Activated CD4-positive, alpha-beta T cell treated with anti-CD3 and anti-CD28 coated beads, Interleukin-2, amount 10 ng/mL, durations not matched to agents 24 days and 14 days (primary cell): Measurements from ENCODE around the gene UST. TPM values are rescaled to one million over a fixed set of nuclear protein-coding genes. Genes with fewer than 3 reads are reported as not detected.
"Not testable (repeated sequence)": the region's sequence is repeated elsewhere in the genome, so short reads cannot be mapped to it uniquely, and the experiment has no call there.

Source experiments
- DNase-seq: peaks from one replicate; pipeline ENCODE4 v3.0.0; 2022
- H3K27ac Mint-ChIP-seq: one replicate; pipeline ENCODE4 v1.8.0; 2022; ENCODE audit warnings: mild to moderate bottlenecking, mixed read lengths
- H3K27me3 Mint-ChIP-seq: one replicate; pipeline ENCODE4 v1.8.0; 2022; ENCODE audit warnings: mixed read lengths
- H3K36me3 Mint-ChIP-seq: one replicate; pipeline ENCODE4 v1.8.0; 2022; ENCODE audit warnings: low read depth, mild to moderate bottlenecking, mixed read lengths
- H3K4me1 Mint-ChIP-seq: one replicate; pipeline ENCODE4 v1.8.0; 2021; ENCODE audit warnings: mixed read lengths
- H3K4me3 Mint-ChIP-seq: one replicate; pipeline ENCODE4 v1.8.0; 2022; ENCODE audit warnings: mild to moderate bottlenecking, moderate library complexity, mixed read lengths
- H3K9me3 Mint-ChIP-seq: one replicate; pipeline ENCODE4 v1.8.0; 2021; ENCODE audit warnings: mixed read lengths
- intact Hi-C: fragments of 100-400 bp; cut with micrococcal nuclease; formaldehyde crosslinking; loops from one replicate; pipeline ENCODE4 v1.15.1; 2023
- total RNA-seq: library from RNA; stranded (reverse); gene quantifications from 2 replicates; pipeline ENCODE4 v1.2.3, GENCODE V29; 2022

UST gene
- total RNA-seq, 1 donor from 2014 or later, result 0.70 TPM

- Mint-ChIP-seq H3K27me3 (no peaks in the 10 kb centered on the region), H3K36me3 (peaks cover 10% of the 10 kb centered on the region), H3K27ac (peak overlapping the region; percentile 31), H3K9me3 (no peaks in the 10 kb centered on the region), H3K4me3 (no peak overlapping the region), H3K4me1 (peaks cover 71% of the 10 kb centered on the region)
- intact Hi-C loops, result no loop called here
- no peak for DNase-seq
These were observed 341.5 kb downstream of the UST start for GRCh38 chr6:149088361-149088760.

DNA sequence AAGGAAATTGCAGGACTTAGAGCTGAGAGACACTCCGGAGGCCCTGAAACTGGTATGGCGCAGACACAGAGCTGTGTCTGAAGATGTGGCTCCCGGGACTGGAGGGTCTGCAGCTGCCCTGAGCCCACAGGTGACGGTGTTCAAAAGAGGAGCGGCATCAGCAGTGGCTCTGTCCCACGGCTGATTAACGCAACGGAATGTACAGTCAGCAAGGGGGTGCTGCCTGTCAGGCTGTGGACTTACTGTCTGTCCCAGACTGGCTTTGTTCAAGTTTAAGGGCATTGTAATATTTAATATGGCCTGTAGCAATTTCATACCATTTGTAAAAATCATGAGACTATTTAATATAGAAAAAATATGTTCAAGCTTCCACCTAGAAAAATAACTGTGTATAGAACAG lies 342.7 kb downstream of the UST start:
- no peak overlapping the region for H3K4me3 Mint-ChIP-seq

GRCh38 chr6:149090937-149091336 lies 344.1 kb downstream of the UST start:
- no peaks in the 10 kb centered on the region for H3K27me3 Mint-ChIP-seq
- no peaks in the 10 kb centered on the region for H3K9me3 Mint-ChIP-seq
- peak overlapping the region; percentile 27 for H3K27ac Mint-ChIP-seq
- DNase-seq, result no peak
- intact Hi-C loops, result no loop called here
- peaks cover 71% of the 10 kb centered on the region for H3K4me1 Mint-ChIP-seq
- H3K36me3 Mint-ChIP-seq, result peaks cover 10% of the 10 kb centered on the region
- no peak overlapping the region for H3K4me3 Mint-ChIP-seq

More for the DNA sequence above, 342.7 kb downstream of the UST start:
- DNase-seq, result peak; percentile 57
- intact Hi-C loops, result no loop called here
- Mint-ChIP-seq H3K4me1 (peaks cover 71% of the 10 kb centered on the region), H3K27me3 (no peaks in the 10 kb centered on the region), H3K36me3 (peaks cover 10% of the 10 kb centered on the region), H3K27ac (peak overlapping the region; percentile 35), H3K9me3 (no peaks in the 10 kb centered on the region)

DNA sequence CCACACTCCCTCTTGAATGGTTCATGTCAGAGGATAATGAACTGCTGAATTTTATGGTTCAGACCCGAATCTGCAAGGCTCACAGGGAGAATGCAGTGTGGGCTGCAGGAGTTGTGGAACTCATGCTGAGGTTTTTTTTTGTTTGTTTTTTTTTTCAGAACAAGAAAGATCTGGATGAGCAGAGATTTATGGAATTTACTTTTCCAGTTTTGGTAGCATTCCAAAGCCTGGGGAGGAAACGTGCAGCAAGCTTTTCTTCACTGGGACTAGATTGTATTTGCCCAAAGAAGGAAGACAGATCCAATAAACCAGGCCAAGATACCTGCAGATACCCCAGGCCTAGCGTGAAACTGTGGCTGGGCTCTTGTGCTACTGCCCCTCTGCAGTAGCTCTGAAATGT lies 346.8 kb downstream of the UST start:
- no peak for DNase-seq
- Mint-ChIP-seq H3K4me3 (peak overlapping the region; percentile 71), H3K4me1 (peaks cover 73% of the 10 kb centered on the region), H3K27me3 (no peaks in the 10 kb centered on the region), H3K9me3 (peaks cover 7% of the 10 kb centered on the region), H3K36me3 (peaks cover 23% of the 10 kb centered on the region), H3K27ac (peak overlapping the region; percentile 95)
- intact Hi-C loops, result loop anchor here (1.0 to 2.0 kb wide), 5 partner anchors 8 to 119 kb away; no protein-coding TSS in a partner anchor

GRCh38 chr6:149094156-149094555 lies 347.3 kb downstream of the UST start:
- peaks cover 74% of the 10 kb centered on the region for H3K4me1 Mint-ChIP-seq
- H3K36me3 Mint-ChIP-seq, result peaks cover 27% of the 10 kb centered on the region
- peak overlapping the region; percentile 71 for H3K4me3 Mint-ChIP-seq
- DNase-seq, result peak; percentile 76
- peak overlapping the region; percentile 95 for H3K27ac Mint-ChIP-seq
- H3K27me3 Mint-ChIP-seq, result no peaks in the 10 kb centered on the region
- H3K9me3 Mint-ChIP-seq, result peaks cover 11% of the 10 kb centered on the region
- intact Hi-C loops, result loop anchor here (1.0 to 2.0 kb wide), 5 partner anchors 9 to 119 kb away; no protein-coding TSS in a partner anchor

DNA sequence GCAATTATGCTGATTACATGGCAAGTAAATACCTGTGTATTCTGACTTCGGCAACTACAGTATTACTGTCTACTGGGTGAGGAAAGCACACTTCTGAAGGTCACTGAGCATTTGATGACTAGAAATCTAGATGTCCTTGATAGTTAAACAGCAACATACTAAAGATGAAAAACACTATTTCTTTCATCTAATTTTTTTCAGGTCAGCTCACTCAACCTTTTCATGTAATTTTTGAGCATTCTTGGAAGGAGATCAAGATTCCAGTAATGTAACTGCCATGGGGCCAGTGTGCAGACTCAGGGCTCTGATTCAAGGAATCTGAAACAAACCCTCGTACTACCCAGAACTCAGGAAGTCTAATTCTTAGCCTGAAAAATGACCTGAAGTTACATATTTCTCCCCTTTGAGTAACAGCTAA lies 348.1 kb downstream of the UST start:
- Mint-ChIP-seq H3K27me3 (no peaks in the 10 kb centered on the region), H3K27ac (peak overlapping the region; percentile 95), H3K36me3 (peaks cover 31% of the 10 kb centered on the region), H3K4me3 (peak overlapping the region; percentile 71), H3K9me3 (peaks cover 11% of the 10 kb centered on the region), H3K4me1 (peaks cover 68% of the 10 kb centered on the region)
- peak; percentile 78 for DNase-seq
- intact Hi-C loops, result loop anchor here (1.0 to 2.0 kb wide), 8 partner anchors 10 to 222 kb away; partner anchors contain the start of gene TAB2

DNA sequence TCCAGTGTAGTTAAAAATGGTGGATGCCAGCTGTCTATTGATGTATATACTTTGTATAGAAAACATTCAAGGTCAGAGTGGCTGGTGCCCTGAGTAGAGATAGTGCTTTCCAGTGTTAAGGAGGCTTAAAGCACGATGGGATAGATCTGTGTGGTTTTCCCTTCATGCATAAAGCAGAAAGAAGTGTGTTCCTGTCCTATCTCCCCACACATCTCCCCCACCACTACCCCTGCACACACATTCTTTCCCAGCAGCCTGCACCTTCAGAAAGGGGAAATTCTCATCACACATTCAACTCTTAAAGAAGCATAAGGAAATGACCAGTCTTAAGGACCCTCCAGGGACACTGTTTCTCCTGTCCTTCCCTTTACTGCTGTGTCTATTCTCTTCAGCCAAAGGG lies 349.0 kb downstream of the UST start:
- DNase-seq, result peak; percentile 78
- H3K4me1 Mint-ChIP-seq, result peaks cover 61% of the 10 kb centered on the region

DNA sequence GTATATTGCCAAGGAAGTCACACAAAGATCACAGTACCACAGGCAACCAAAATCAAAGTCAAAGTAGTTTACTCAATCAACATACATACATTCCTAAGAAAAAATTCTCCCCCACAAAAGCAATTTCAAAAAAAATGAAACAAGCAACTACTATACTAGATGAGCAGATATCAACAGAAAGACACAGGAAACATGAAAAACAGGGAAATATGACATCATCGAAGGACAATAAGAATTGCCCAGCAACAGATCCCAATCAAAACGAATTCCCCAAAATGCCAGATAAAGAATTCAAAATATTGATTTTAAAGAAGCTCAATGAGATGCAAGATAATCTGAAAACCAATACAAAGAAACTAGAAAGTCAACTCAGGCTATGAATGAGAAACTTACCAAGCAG lies 351.0 kb downstream of the UST start:
- Mint-ChIP-seq H3K4me1 (peaks cover 57% of the 10 kb centered on the region), H3K4me3 (no peak overlapping the region), H3K9me3 (peaks cover 19% of the 10 kb centered on the region), H3K27me3 (no peaks in the 10 kb centered on the region), H3K36me3 (peaks cover 53% of the 10 kb centered on the region), H3K27ac (peak overlapping the region; percentile 95)
- no peak for DNase-seq
- intact Hi-C loops, result no loop called here

More for the DNA sequence above, 349.0 kb downstream of the UST start:
- peak overlapping the region; percentile 50 for H3K4me3 Mint-ChIP-seq
- peak overlapping the region; percentile 95 for H3K27ac Mint-ChIP-seq
- intact Hi-C loops, result loop anchor here (1.0 to 2.0 kb wide), 7 partner anchors 17 to 221 kb away; partner anchors contain the start of gene TAB2
- H3K36me3 Mint-ChIP-seq, result peaks cover 36% of the 10 kb centered on the region
- no peaks in the 10 kb centered on the region for H3K27me3 Mint-ChIP-seq
- H3K9me3 Mint-ChIP-seq, result peaks cover 11% of the 10 kb centered on the region

GRCh38 chr6:149098700-149099276 lies 352.0 kb downstream of the UST start:
- DNase-seq, result peak; percentile 54
- peaks cover 60% of the 10 kb centered on the region for H3K36me3 Mint-ChIP-seq
- H3K9me3 Mint-ChIP-seq, result peaks cover 24% of the 10 kb centered on the region
- H3K27me3 Mint-ChIP-seq, result no peaks in the 10 kb centered on the region
- intact Hi-C loops, result no loop called here
- H3K4me3 Mint-ChIP-seq, result no peak overlapping the region
- H3K4me1 Mint-ChIP-seq, result peaks cover 48% of the 10 kb centered on the region
- H3K27ac Mint-ChIP-seq, result peak overlapping the region; percentile 9

- intact Hi-C loops, result no loop called here
- Mint-ChIP-seq H3K4me1 (peaks cover 19% of the 10 kb centered on the region), H3K36me3 (peaks cover 65% of the 10 kb centered on the region), H3K4me3 (no peak overlapping the region), H3K9me3 (peaks cover 33% of the 10 kb centered on the region), H3K27ac (no peak overlapping the region), H3K27me3 (no peaks in the 10 kb centered on the region)
- DNase-seq, result peak; percentile 51
These were observed 355.5 kb downstream of the UST start for GRCh38 chr6:149102324-149102723.

DNA sequence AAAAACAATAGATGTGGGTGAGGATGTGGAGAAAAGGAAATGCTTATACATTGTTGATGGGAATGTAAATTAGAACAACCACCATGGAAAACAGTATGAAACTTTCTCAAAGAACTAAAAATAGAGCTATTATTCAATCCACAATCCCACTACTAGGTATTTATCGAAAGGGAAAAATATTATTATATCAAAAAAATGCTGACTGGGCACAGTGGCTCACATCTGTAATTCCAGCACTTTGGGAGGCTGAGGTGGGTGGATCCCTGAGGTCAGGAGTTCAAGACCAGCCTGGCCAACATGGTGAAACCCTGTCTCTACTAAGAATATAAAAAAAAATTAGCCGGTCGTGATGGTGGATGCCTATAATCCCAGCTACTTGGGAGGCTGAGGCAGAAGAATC lies 357.1 kb downstream of the UST start:
- Mint-ChIP-seq H3K9me3 (peaks cover 24% of the 10 kb centered on the region), H3K36me3 (peaks cover 53% of the 10 kb centered on the region), H3K4me1 (peaks cover 14% of the 10 kb centered on the region)
- H3K27ac Mint-ChIP-seq, intact Hi-C loops, H3K4me3 Mint-ChIP-seq, DNase-seq, H3K27me3 Mint-ChIP-seq: not testable (repeated sequence)

GRCh38 chr6:149107520-149107919 lies 360.7 kb downstream of the UST start:
- Mint-ChIP-seq H3K27me3 (no peaks in the 10 kb centered on the region), H3K36me3 (peaks cover 30% of the 10 kb centered on the region), H3K4me3 (no peak overlapping the region), H3K4me1 (peaks cover 29% of the 10 kb centered on the region), H3K9me3 (peaks cover 18% of the 10 kb centered on the region), H3K27ac (no peak overlapping the region)
- intact Hi-C loops, result no loop called here
- DNase-seq, result no peak

DNA sequence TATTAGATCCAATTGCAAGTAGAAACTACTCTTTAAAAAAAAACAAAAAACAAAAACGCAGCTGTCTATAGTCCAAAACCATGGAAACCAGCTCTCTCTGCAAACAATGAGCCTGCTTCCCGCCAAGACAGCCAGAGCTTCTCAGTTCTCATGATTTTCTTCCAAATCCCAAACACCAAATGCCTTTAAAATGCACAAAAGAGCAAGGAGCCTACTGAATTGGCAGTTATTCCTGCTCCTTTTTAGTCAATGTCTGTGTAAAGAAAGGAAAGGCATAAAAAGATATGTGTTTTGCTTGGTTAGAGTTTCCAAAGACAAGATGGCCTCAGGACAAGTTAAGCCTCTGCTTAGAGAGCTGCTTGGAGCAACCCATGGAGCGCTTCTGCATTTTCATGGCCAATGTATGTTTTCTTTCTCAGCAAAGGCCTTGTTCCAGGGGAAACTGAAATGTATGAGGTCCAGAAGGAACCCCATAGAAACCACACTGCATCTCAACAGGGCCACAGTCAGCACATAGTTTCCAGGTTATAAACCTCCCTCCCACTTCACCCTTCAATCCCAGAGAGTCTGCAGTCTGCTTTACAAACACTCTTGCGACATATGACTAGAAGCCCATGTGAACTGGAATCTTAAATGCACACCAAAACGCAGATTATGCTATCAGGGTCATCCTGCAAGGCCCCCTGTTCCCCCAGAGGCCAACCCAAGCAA lies 361.4 kb downstream of the UST start:
- DNase-seq, result no peak
- peaks cover 30% of the 10 kb centered on the region for H3K36me3 Mint-ChIP-seq
- peaks cover 18% of the 10 kb centered on the region for H3K9me3 Mint-ChIP-seq
- H3K4me1 Mint-ChIP-seq, result peaks cover 34% of the 10 kb centered on the region
- H3K27me3 Mint-ChIP-seq, result no peaks in the 10 kb centered on the region
- no peak overlapping the region for H3K27ac Mint-ChIP-seq
- intact Hi-C loops, result no loop called here
- no peak overlapping the region for H3K4me3 Mint-ChIP-seq

GRCh38 chr6:149108749-149109100 lies 361.9 kb downstream of the UST start:
- no peak overlapping the region for H3K4me3 Mint-ChIP-seq
- H3K4me1 Mint-ChIP-seq, result peaks cover 35% of the 10 kb centered on the region
- intact Hi-C loops, result no loop called here
- H3K36me3 Mint-ChIP-seq, result peaks cover 27% of the 10 kb centered on the region
- H3K27ac Mint-ChIP-seq, result no peak overlapping the region
- peak; percentile 51 for DNase-seq
- no peaks in the 10 kb centered on the region for H3K27me3 Mint-ChIP-seq
- H3K9me3 Mint-ChIP-seq, result peaks cover 20% of the 10 kb centered on the region
